Measurements from ENCODE around the gene MALT1.
"Not testable (repeated sequence)": the region's sequence is repeated elsewhere in the genome, so short reads cannot be mapped to it uniquely, and the experiment has no call there.

MALT1 gene

GRCh38 chr18:58756596-58757240, 85.5 kb downstream of the MALT1 start:
- TF ChIP-seq ZFX (IDR thresholded peaks at IDR 0.05) (no peak), CTCF (conservative IDR thresholded peaks at IDR 0.05) (no peak)
- no peak overlapping the region for H3K27ac ChIP-seq

- H3K27ac ChIP-seq: not testable (repeated sequence)
Measured at GRCh38 chr18:58757351-58757750, 86.1 kb downstream of the MALT1 start.

- H3K27ac ChIP-seq: no peak overlapping the region
- TF ChIP-seq CTCF (conservative IDR thresholded peaks at IDR 0.05) (no peak), ZFX (IDR thresholded peaks at IDR 0.05) (no peak)
Measured at GRCh38 chr18:58758046-58758445, 86.8 kb downstream of the MALT1 start.

GRCh38 chr18:58758606-58759005, 87.3 kb downstream of the MALT1 start:
- TF ChIP-seq ZFX (IDR thresholded peaks at IDR 0.05): no peak
- no peak for TF ChIP-seq CTCF (conservative IDR thresholded peaks at IDR 0.05)
- H3K27ac ChIP-seq: no peak overlapping the region

GRCh38 chr18:58761241-58761969, 90.1 kb downstream of the MALT1 start:
- TF ChIP-seq CTCF (conservative IDR thresholded peaks at IDR 0.05): no peak
- TF ChIP-seq ZFX (IDR thresholded peaks at IDR 0.05): no peak

GRCh38 chr18:58761970-58762780, 90.9 kb downstream of the MALT1 start:
- no peak overlapping the region for H3K27ac ChIP-seq
- no peak for TF ChIP-seq ZFX (IDR thresholded peaks at IDR 0.05)
- TF ChIP-seq CTCF (conservative IDR thresholded peaks at IDR 0.05): no peak

More at GRCh38 chr18:58761241-58761969, 90.1 kb downstream of the MALT1 start:
- no peak overlapping the region for H3K27ac ChIP-seq

- TF ChIP-seq ZFX (IDR thresholded peaks at IDR 0.05) (no peak), CTCF (conservative IDR thresholded peaks at IDR 0.05) (no peak)
- H3K27ac ChIP-seq: 0 out of 2 replicates have a peak overlapping the region, but pooled peaks have one; percentile 3
Measured at GRCh38 chr18:58762781-58763171, 91.5 kb downstream of the MALT1 start.

Data from C4-2B (cell line).